Measurements from ENCODE around the gene SCN8A.

SCN8A gene

DNA sequence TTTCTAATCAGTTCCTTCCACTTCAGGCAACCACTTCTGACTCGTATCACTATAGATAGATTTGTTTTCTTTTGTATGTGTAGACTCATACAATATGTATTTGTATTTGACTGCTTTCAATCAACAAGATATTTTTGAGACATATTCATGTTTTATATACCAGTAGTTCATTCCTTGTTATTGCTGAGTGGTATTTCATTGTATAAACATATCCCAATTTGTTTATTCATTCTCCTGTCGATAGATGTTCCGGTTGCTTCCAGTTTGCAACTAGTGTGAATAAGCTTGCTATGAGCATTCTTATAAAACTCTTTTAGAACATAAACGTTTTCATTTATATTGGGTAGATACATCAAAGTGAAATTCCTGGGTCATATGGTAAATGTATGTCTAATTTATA, 138.3 kb downstream of the SCN8A start:
- peaks cover 20% of the 10 kb centered on the region for H3K27me3 Mint-ChIP-seq
- no peaks in the 10 kb centered on the region for H3K4me1 Mint-ChIP-seq (ENCODE audit: low read depth)
- no peaks in the 10 kb centered on the region for H3K36me3 Mint-ChIP-seq (ENCODE audit: low read depth)
- H3K27ac Mint-ChIP-seq, result no peak overlapping the region
- peaks cover 6% of the 10 kb centered on the region for H3K9me3 Mint-ChIP-seq
- intact Hi-C loops (cut with micrococcal nuclease), result no loop called here
- H3K4me3 Mint-ChIP-seq, result no peak overlapping the region

GRCh38 chr12:51730745-51731144, 139.7 kb downstream of the SCN8A start:
- peaks cover 18% of the 10 kb centered on the region for H3K27me3 Mint-ChIP-seq
- no peak overlapping the region for H3K4me3 Mint-ChIP-seq
- no peaks in the 10 kb centered on the region for H3K4me1 Mint-ChIP-seq (ENCODE audit: low read depth)
- H3K36me3 Mint-ChIP-seq (ENCODE audit: low read depth), result no peaks in the 10 kb centered on the region
- H3K9me3 Mint-ChIP-seq, result peaks cover 7% of the 10 kb centered on the region
- intact Hi-C loops (cut with micrococcal nuclease), result no loop called here
- H3K27ac Mint-ChIP-seq, result no peak overlapping the region

GRCh38 chr12:51740536-51740935, 149.5 kb downstream of the SCN8A start:
- no peaks in the 10 kb centered on the region for H3K4me1 Mint-ChIP-seq (ENCODE audit: low read depth)
- no peak overlapping the region for H3K4me3 Mint-ChIP-seq
- no peak overlapping the region for H3K27ac Mint-ChIP-seq
- H3K36me3 Mint-ChIP-seq (ENCODE audit: low read depth), result no peaks in the 10 kb centered on the region
- peaks cover 30% of the 10 kb centered on the region for H3K9me3 Mint-ChIP-seq
- intact Hi-C loops (cut with micrococcal nuclease), result no loop called here
- peaks cover 1% of the 10 kb centered on the region for H3K27me3 Mint-ChIP-seq

- intact Hi-C loops (cut with micrococcal nuclease), result no loop called here
- Mint-ChIP-seq H3K36me3 (ENCODE audit: low read depth) (no peaks in the 10 kb centered on the region), H3K9me3 (peaks cover 30% of the 10 kb centered on the region), H3K4me1 (ENCODE audit: low read depth) (peaks cover 4% of the 10 kb centered on the region), H3K27ac (no peak overlapping the region), H3K4me3 (no peak overlapping the region), H3K27me3 (peaks cover 1% of the 10 kb centered on the region)
Measured at GRCh38 chr12:51744235-51744634, 153.2 kb downstream of the SCN8A start.

GRCh38 chr12:51744957-51745356, 153.9 kb downstream of the SCN8A start:
- intact Hi-C loops (cut with micrococcal nuclease), result no loop called here
- no peak overlapping the region for H3K4me3 Mint-ChIP-seq
- H3K36me3 Mint-ChIP-seq (ENCODE audit: low read depth), result no peaks in the 10 kb centered on the region
- H3K4me1 Mint-ChIP-seq (ENCODE audit: low read depth), result peaks cover 8% of the 10 kb centered on the region
- H3K9me3 Mint-ChIP-seq, result peaks cover 30% of the 10 kb centered on the region
- peaks cover 2% of the 10 kb centered on the region for H3K27me3 Mint-ChIP-seq
- H3K27ac Mint-ChIP-seq, result no peak overlapping the region

DNA sequence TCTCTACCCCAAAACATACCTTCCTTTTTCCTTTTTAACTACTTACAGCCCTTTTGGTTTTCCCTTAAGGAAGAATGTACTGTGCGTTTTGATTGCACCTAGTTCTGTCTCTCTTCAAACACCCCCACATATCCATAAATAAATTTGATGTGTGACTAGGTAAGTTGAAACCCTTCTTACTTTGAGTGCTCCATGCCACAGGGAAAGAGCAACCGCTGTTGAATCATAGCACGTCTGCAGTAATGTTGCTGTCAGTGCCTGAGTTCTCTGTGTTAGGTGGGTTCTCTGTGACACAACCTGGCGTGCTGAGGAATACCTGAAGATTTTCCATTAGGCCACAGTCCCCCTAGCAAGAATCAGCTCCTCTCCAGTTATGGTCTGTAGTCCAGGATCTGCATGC, 155.4 kb downstream of the SCN8A start:
- Mint-ChIP-seq H3K4me3 (no peak overlapping the region), H3K27me3 (peaks cover 4% of the 10 kb centered on the region), H3K4me1 (ENCODE audit: low read depth) (peaks cover 21% of the 10 kb centered on the region), H3K36me3 (ENCODE audit: low read depth) (no peaks in the 10 kb centered on the region), H3K9me3 (peaks cover 17% of the 10 kb centered on the region), H3K27ac (no peak overlapping the region)
- intact Hi-C loops (cut with micrococcal nuclease), result no loop called here

- Mint-ChIP-seq H3K36me3 (ENCODE audit: low read depth) (no peaks in the 10 kb centered on the region), H3K9me3 (no peaks in the 10 kb centered on the region), H3K4me3 (no peak overlapping the region), H3K27ac (peak overlapping the region; percentile 38), H3K4me1 (ENCODE audit: low read depth) (peaks cover 39% of the 10 kb centered on the region), H3K27me3 (peaks cover 4% of the 10 kb centered on the region)
- intact Hi-C loops (cut with micrococcal nuclease), result no loop called here
Measured at GRCh38 chr12:51748235-51748634, 157.2 kb downstream of the SCN8A start.

DNA sequence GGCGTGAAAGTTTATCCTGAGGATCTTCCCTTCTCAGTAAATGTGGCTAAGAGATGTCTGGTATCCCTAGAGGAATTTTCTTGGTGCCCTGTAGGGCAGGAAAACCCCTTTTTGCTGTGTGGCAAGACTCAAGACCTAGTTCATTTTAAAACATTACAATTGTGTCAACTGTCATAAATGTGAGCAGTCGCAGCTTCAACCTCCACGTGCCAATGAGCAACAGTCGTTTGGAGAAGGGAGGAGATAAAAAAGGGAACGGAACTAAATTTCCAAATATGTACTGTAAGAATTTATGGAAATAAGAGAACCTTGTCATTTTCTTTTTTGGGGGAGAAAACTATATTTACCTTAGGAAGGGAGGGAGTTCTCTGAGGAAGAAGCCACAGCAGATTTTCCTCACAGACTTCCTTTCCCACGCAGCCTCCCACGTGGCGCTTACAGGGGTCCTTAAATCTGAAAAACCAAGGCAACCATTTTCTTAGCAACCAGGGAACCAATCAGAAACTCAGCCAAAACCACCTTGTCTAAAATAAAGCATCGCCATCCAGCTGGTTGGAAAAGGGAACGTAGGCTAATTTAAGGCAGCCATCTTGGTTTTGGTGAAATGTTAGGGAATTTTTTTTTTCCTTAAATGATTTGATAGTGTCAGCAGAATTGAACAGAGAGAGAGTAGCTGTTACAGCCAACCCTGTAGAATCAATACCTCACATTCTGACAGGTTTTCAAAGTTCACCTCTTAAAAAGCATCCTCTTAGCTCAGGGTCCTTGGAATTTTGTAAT, 158.4 kb downstream of the SCN8A start:
- H3K4me3 Mint-ChIP-seq, result no peak overlapping the region
- H3K4me1 Mint-ChIP-seq (ENCODE audit: low read depth), result peaks cover 45% of the 10 kb centered on the region
- no peak overlapping the region for H3K27ac Mint-ChIP-seq
- intact Hi-C loops (cut with micrococcal nuclease), result no loop called here
- no peaks in the 10 kb centered on the region for H3K9me3 Mint-ChIP-seq
- H3K36me3 Mint-ChIP-seq (ENCODE audit: low read depth), result no peaks in the 10 kb centered on the region
- peaks cover 3% of the 10 kb centered on the region for H3K27me3 Mint-ChIP-seq

DNA sequence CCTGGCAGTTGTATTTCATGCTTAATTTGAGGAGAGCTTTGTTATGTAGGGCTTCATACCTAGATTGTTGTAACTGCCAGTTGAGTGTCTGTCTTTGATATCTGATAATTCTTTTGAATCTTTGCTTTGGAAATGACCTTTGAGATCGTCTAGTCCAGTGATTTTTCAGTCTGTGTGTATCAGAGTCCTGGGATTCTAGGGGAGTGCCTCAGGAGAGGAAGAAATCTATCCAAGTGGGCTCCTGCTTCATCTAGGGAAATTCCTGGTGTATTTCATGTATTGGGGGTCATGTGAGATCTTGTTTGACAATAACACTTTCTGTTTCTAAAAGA, 158.9 kb downstream of the SCN8A start:
- Mint-ChIP-seq H3K4me1 (ENCODE audit: low read depth) (peaks cover 45% of the 10 kb centered on the region), H3K4me3 (no peak overlapping the region), H3K27ac (peak overlapping the region; percentile 64)

DNA sequence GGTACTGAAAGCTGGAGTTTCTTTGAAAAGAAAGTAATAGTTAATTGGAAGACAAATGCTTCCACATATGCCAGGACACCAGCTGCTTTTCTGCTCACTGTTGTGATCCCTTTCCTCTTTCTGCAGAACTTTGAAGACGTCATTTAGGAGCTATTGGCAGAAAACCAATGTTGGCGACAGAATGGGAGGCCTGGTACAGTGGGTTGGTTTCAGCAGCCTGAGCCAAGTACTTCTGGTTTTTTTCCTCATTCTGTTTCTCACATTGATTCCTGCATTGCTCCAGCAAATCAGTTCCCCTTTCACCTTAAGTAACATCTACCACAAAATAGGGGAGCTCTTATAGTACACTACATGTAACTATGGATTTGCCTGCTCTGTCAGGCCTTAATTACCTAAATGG, 160.6 kb downstream of the SCN8A start:
- Mint-ChIP-seq H3K4me3 (no peak overlapping the region), H3K9me3 (no peaks in the 10 kb centered on the region), H3K4me1 (ENCODE audit: low read depth) (peaks cover 45% of the 10 kb centered on the region), H3K36me3 (ENCODE audit: low read depth) (no peaks in the 10 kb centered on the region), H3K27me3 (peaks cover 4% of the 10 kb centered on the region), H3K27ac (peak overlapping the region; percentile 74)
- intact Hi-C loops (cut with micrococcal nuclease), result no loop called here

More for the DNA sequence above, 158.9 kb downstream of the SCN8A start:
- Mint-ChIP-seq H3K27me3 (peaks cover 3% of the 10 kb centered on the region), H3K9me3 (no peaks in the 10 kb centered on the region), H3K36me3 (ENCODE audit: low read depth) (no peaks in the 10 kb centered on the region)
- intact Hi-C loops (cut with micrococcal nuclease), result no loop called here

DNA sequence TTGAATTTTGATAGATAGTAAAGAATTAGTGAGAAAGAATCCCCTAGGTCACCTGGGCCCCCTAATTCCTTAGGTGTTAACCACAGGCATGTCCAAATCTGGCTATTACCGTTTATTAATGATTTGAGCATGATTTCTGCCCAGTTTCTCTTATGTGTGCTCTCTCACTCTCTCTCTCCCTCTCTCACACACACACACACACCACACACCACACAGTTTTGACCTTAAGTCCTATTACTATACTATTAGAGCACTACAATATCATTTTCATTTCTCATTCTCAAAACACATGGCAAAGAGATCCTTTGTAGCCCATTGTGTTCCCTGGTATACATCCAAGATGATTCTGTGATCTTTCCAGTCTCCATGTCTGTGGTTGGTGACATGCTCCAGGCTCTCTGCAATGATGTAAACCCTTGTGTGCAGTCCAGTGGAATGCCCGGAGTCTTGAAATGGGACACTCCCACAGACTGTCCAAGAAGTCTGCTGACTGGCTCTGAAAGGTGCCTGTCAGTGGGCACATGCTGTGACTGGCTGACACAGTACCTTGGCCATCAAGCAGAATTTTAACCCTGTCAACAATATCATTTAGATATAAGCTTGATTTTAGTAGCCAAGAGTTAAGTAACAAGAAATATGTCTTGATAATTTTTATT, 161.3 kb downstream of the SCN8A start:
- Mint-ChIP-seq H3K4me3 (no peak overlapping the region), H3K9me3 (no peaks in the 10 kb centered on the region), H3K4me1 (ENCODE audit: low read depth) (peaks cover 45% of the 10 kb centered on the region), H3K27ac (peak overlapping the region; percentile 74), H3K36me3 (ENCODE audit: low read depth) (no peaks in the 10 kb centered on the region), H3K27me3 (peaks cover 4% of the 10 kb centered on the region)
- intact Hi-C loops (cut with micrococcal nuclease), result no loop called here

GRCh38 chr12:51753980-51754675, 163.1 kb downstream of the SCN8A start:
- Mint-ChIP-seq H3K36me3 (ENCODE audit: low read depth) (no peaks in the 10 kb centered on the region), H3K27me3 (peaks cover 4% of the 10 kb centered on the region)
- intact Hi-C loops (cut with micrococcal nuclease), result no loop called here

GRCh38 chr12:51755251-51755650, 164.2 kb downstream of the SCN8A start:
- intact Hi-C loops (cut with micrococcal nuclease), result no loop called here
- Mint-ChIP-seq H3K4me1 (ENCODE audit: low read depth) (peaks cover 34% of the 10 kb centered on the region), H3K36me3 (ENCODE audit: low read depth) (no peaks in the 10 kb centered on the region), H3K4me3 (no peak overlapping the region), H3K27me3 (peaks cover 2% of the 10 kb centered on the region), H3K27ac (peak overlapping the region; percentile 25), H3K9me3 (no peaks in the 10 kb centered on the region)

More at GRCh38 chr12:51753980-51754675, 163.1 kb downstream of the SCN8A start:
- Mint-ChIP-seq H3K4me3 (no peak overlapping the region), H3K4me1 (ENCODE audit: low read depth) (peaks cover 42% of the 10 kb centered on the region), H3K27ac (peak overlapping the region; percentile 74), H3K9me3 (no peaks in the 10 kb centered on the region)

- Mint-ChIP-seq H3K36me3 (ENCODE audit: low read depth) (no peaks in the 10 kb centered on the region), H3K27me3 (peaks cover 2% of the 10 kb centered on the region), H3K4me1 (ENCODE audit: low read depth) (no peaks in the 10 kb centered on the region), H3K9me3 (no peaks in the 10 kb centered on the region), H3K4me3 (no peak overlapping the region), H3K27ac (no peak overlapping the region)
- intact Hi-C loops (cut with micrococcal nuclease), result no loop called here
Measured at GRCh38 chr12:51759175-51759574, 168.1 kb downstream of the SCN8A start.
